Measurements from ENCODE around the gene ZC3H7B.

The ZC3H7B gene

GRCh38 chr22:41333806-41334205 is 32.5 kb downstream of the ZC3H7B start:
- no peak for DNase-seq

GRCh38 chr22:41334215-41334614 is 32.9 kb downstream of the ZC3H7B start:
- no peak for DNase-seq

GRCh38 chr22:41334951-41335635 is 33.8 kb downstream of the ZC3H7B start:
- no peak for DNase-seq

GRCh38 chr22:41338614-41339212 is 37.4 kb downstream of the ZC3H7B start:
- no peak for DNase-seq

DNA sequence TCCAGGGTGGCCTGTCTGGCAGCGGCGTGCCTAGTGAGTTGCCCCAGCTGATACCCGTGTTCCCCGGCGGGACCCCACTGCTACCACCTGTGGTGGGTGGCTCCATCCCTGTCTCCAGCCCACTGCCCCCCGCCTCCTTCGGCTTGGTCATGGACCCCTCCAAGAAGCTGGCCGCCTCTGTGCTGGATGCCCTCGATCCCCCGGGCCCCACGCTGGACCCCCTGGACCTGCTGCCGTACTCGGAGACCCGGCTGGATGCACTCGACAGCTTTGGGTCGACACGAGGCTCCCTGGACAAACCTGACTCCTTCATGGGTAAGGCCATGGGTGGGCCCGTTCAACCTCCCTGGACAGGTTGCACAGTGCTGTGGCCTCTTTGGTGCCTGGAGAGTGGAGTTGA is 38.5 kb downstream of the ZC3H7B start:
- no peak for DNase-seq

DNA sequence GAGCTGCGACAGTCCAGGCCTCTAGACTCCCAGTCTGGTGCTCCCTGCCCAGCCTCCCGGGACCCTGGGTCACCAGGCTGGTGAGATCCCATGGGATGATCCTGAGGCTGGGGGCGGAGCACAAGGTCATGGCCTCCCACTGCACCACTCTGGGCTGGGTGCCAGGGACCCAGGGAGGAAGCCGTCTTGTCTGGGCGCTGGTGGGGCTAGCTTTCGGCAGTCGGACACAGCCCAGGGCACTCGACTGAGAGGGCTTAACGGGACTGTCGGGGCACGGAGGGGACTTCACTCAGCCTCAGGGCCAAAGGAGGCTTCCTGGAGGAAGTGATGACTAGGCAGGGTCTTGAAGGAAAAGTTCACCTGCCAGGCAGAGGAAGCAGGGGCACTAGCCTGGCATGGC is 39.0 kb downstream of the ZC3H7B start:
- DNase-seq, result no peak

DNA sequence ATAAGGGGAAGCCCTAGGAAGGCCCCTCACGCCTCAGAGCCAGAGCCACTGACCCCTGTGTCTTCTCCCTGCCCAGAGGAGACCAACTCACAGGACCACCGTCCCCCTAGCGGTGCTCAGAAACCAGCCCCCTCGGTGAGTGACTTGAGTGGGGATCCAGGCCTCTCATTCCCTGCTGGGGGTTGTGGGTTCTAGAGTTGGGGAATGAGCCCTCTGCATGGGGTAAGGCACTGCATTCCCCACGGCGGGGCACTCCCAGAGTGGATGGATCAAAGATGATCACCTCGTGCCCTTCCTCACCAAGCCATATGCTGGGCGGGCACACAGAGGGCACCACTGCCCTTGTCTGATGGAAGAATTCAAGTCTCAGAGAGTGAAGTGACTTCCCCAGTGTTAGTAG is 39.7 kb downstream of the ZC3H7B start:
- no peak for DNase-seq

GRCh38 chr22:41341990-41342389 is 40.7 kb downstream of the ZC3H7B start:
- no peak for DNase-seq

- no peak for DNase-seq
Measured at GRCh38 chr22:41343300-41343699, 42.0 kb downstream of the ZC3H7B start.

DNA sequence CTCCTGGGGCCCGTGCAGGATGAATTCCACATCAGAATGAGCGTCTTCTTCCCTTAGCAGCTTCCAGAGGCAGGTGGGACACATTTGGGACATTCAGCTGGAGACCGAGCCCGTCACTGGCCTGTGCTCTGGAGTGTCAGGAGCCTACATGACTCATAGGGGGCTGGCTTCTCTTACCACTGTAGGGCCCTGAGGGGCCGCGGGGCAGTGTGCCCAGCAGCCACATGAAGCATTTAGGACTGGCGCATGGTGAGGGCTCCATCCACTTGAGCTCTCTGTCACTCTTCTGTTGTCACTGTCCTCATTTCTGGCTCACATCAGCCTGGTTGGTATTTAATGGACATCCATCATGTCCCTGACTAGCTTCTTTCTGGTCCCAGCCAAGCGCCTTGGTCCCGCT is 42.4 kb downstream of the ZC3H7B start:
- no peak for DNase-seq

GRCh38 chr22:41344189-41344788 is 43.0 kb downstream of the ZC3H7B start:
- no peak for DNase-seq

GRCh38 chr22:41345807-41346335 is 44.5 kb downstream of the ZC3H7B start:
- no peak for DNase-seq

GRCh38 chr22:41347066-41347859 is 45.9 kb downstream of the ZC3H7B start:
- DNase-seq, result no peak

GRCh38 chr22:41348964-41349484 is 47.7 kb downstream of the ZC3H7B start:
- no peak for DNase-seq

DNA sequence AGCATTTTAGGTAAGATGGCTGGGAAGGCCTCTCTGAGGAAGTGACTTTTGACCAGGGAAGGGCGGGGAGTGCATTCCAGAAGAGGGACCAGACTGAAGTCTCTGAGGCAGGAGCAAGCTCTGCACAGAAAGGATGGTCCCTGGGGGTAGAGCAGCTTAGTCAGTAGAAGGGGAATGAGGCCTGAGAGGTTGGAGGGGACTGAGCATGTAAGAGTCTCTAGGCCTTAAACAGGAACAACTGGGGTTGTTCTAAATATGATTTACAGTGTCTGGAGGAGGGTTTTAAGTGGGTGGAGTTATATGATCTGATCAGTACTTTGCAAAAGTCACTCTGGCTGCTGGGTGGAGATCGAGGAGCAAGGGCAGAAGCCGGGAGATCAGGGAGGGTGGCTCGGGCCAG is 48.8 kb downstream of the ZC3H7B start:
- no peak for DNase-seq

- DNase-seq, result no peak
Measured at GRCh38 chr22:41351011-41351410, 49.7 kb downstream of the ZC3H7B start.

DNA sequence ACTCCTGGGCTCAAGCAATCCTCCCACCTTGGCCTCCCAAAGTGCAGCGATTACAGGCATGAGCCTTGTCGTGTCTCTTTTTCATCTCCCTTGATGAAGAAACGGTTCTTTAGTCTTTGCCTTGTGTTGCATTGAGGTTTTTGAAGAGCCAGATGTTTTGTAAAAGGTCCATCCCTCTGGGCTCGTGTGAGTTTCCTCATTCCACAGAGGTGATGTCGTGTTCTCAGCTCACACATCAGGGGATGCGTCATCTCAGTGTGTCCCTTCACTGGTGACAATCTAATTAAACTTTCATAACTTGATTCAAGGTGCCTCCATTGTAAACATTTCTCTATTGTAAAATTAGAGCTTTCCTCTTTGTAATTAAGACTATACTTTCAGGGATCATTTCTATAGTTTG is 50.7 kb downstream of the ZC3H7B start:
- DNase-seq, result no peak

- DNase-seq, result no peak
Measured at GRCh38 chr22:41353862-41354575, 52.7 kb downstream of the ZC3H7B start.

DNA sequence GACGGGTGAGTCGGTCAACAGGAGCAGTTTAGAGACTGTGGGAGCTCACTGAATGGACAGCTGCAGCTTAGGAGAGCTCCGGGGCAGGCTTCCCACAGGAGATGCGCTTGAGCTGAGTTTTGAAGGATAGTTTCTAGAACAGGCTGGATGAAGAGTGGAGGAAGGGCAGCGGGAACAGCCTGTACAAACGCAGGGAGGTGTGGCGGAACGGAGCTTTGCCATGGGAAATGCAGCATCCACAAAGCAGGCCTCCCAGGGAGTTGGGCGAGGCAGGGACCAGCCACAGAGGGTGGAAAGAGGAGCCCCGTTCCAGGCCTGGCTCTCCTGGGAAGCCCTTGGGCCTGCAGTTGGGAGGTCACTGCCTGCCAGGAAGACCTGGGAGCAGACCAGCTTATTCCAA is 53.7 kb downstream of the ZC3H7B start:
- DNase-seq, result no peak

GRCh38 chr22:41355895-41356294 is 54.6 kb downstream of the ZC3H7B start:
- no peak for DNase-seq

DNA sequence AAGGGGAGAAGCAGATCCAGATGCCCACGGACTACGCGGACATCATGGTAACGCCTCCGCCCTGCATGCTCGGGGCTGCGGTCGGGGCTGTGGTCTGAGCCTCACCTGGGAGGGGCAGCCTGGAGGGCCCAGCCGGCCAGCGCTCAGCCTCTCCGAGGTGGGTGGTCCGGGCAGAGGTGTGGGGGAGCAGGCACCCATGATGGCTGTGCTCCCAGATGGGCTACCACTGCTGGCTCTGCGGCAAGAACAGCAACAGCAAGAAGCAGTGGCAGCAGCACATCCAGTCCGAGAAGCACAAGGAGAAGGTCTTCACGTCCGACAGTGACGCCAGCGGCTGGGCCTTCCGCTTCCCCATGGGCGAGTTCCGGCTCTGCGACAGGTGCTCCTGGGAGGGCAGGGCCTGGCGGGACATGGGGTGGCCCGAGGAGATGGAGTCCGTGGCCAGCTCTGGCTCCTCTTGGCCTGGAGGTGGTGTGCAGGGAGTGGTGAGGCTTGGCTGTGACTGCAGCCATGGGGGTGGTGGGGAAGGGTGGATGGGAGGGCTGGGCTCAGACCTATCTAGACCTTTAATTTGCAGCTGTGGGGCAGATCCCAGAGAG is 55.2 kb downstream of the ZC3H7B start:
- DNase-seq, result no peak

GRCh38 chr22:41357191-41357590 is 55.9 kb downstream of the ZC3H7B start:
- DNase-seq, result no peak
